ENCODE data around the gene IL19. TPM values are rescaled to one million over a fixed set of nuclear protein-coding genes. Genes with fewer than 3 reads are reported as not detected.

IL19 gene
- total RNA-seq, 2 experiments from 2014 or later, result not detected

Other genes starting within 250 kb of the IL19 start
- 100 to 1,000 TPM in 1 of 2 experiments, 10 to 100 TPM in 1; 91.2 to 100 TPM for gene EIF2D, start 158.3 kb upstream of the IL19 start, total RNA-seq
- gene DYRK3, start 135.2 kb upstream of the IL19 start, total RNA-seq, result 1 to 10 TPM; 8.3 to 8.7 TPM
- gene MAPKAPK2, start 85.9 kb upstream of the IL19 start, total RNA-seq, result 10 to 100 TPM; 62.8 to 64.7 TPM
- gene IL10, start 1.7 kb downstream of the IL19 start, total RNA-seq, result 1 to 10 TPM; 1.3 to 1.6 TPM
- gene IL20, start 94.8 kb downstream of the IL19 start, total RNA-seq, result not detected
- 10 to 100 TPM in 1 of 2 experiments, 1 to 10 TPM in 1; 10.0 to 10.7 TPM for gene IL24, start 126.7 kb downstream of the IL19 start, total RNA-seq
- gene FCMR, start 151.2 kb downstream of the IL19 start, total RNA-seq, result 10 to 100 TPM; 41.6 to 49.3 TPM
- under 1 TPM; 0.07 to 0.54 TPM for gene PIGR, start 175.7 kb downstream of the IL19 start, total RNA-seq
- not detected for gene FCAMR, start 199.7 kb downstream of the IL19 start, total RNA-seq

All from activated CD4-positive, alpha-beta T cell treated with anti-CD3 and anti-CD28 coated beads for 36 hours (primary cell).